Activated CD4-positive, alpha-beta T cell treated with anti-CD3 and anti-CD28 coated beads, Interleukin-2, amount 50 U/mL, for 24 hours (primary cell): ENCODE results near the gene PCYT2.
"Not testable (repeated sequence)": the region's sequence is repeated elsewhere in the genome, so short reads cannot be mapped to it uniquely, and the experiment has no call there.

Experiments used
- DNase-seq, 2 donors: peaks; one replicate each; pipeline ENCODE4 v3.0.0-alpha.2; 2020; ENCODE audit warnings: low read depth in 1 of 2, low spot score in 1 of 2

The PCYT2 gene

GRCh38 chr17:81911277-81911961 lies at the start of gene PCYT2:
TSS of gene PCYT2 (minus strand) at chr17:81911399. CDS start at chr17:81911355, 44 bp downstream.
- peak; percentile 83 to 92 for DNase-seq

GRCh38 chr17:81960130-81960958 lies 49.1 kb upstream of the PCYT2 start:
- DNase-seq = no peak

DNA sequence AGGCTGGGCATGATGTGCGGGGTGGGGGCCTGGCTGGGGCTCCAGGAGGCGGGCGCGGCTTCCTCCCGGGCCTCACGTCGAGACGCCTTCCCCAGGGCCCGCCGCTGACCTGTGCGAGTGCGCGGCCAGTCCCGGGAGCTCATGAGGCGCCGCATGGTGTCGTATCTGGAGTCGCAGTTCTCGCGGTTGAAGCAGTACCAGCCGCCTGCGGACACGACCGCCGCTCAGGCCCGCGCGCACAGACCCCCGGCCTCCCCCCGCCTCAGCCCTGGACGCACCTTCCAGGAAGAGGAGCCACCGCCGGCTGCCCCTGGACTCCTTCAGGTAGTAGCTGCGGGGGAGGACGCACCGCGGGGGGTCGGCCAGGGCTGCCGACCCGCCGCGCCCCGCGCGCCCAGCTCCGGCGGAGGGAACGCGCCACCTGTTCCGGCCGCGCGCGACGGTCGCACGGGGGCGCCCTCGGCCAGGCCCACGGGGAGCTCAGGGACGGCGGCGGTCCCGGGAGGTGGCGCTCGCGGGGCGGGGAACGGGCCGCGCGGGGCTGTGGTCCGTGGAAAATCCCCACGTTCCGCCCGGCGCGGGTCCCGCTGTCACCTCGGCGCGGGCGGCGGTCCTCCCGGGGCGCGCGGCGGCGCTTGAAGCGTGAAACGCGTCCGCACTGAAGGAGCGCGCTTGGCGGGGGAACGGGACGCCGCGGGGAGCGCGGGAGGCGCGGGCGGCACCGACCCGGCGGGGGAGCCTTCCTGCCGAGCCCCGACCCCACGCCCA lies 48.3 kb upstream of the PCYT2 start:
- DNase-seq = peak; percentile 57 to 68

DNA sequence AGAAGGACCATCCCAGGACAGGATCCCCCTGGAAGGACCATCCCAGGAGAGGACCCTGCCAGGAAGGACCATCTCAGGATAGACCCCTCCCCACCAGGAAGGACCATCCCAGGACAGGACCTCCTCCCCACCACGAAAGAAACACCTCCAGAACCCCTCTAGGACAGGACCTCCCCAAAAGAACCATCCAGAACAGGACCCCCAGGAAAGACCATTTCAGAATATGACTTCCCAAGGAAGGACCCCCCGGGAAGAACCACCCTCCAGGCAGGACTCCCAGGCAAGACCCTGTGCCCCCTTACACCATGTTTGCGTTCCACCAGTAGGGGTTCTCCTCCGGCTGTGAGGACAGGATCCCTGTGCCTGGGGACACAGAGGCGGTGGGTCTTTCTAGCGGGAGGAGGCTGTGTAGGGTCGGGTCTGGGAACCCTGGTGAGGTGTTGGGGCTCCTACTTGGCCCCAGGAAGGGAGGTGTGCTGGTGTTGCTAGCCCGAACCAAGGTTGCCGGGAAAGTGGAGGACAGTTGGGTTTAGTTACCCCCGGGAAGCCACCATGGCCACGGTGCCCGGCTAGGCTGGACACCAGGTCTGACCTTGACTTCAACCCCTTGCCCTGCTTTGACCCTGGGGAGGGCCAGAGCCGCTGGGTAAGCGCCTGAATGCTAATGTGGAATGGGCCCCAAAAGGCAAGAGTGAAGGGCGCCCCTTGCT lies 47.6 kb upstream of the PCYT2 start:
- no peak for DNase-seq

GRCh38 chr17:81957691-81958432 lies 46.7 kb upstream of the PCYT2 start:
- DNase-seq = no peak

- no peak for DNase-seq
Measured at GRCh38 chr17:81956607-81957589, 45.7 kb upstream of the PCYT2 start.

- no peak for DNase-seq
Measured at GRCh38 chr17:81955756-81956544, 44.8 kb upstream of the PCYT2 start.

- DNase-seq = no peak
Measured at GRCh38 chr17:81955058-81955681, 44.0 kb upstream of the PCYT2 start.

- DNase-seq = no peak
Measured at GRCh38 chr17:81954131-81955057, 43.2 kb upstream of the PCYT2 start.

DNA sequence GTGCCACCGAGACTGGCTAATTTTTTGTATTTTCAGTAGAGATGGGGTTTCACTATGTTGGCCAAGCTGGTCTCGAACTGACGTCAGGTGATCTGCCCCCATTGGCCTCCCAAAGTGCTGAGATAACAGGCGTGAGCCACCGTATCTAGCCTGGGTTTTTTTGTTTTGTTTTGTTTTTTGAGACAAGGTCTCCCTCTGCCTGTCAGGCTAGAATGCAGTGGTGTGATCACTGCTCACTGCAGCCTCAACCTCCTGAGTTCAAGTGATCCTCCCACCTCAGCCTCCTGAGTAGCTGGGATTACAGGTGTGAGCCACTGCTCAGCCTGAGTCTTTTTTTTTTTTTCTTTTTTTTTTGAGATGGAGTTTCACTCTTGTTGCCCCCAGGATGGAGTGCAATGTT lies 42.2 kb upstream of the PCYT2 start:
- DNase-seq = not testable (repeated sequence)

GRCh38 chr17:81952792-81953228 lies 41.6 kb upstream of the PCYT2 start:
- DNase-seq = no peak

GRCh38 chr17:81951785-81952684 lies 40.8 kb upstream of the PCYT2 start:
- no peak for DNase-seq

GRCh38 chr17:81950501-81950900 lies 39.3 kb upstream of the PCYT2 start:
- no peak for DNase-seq

DNA sequence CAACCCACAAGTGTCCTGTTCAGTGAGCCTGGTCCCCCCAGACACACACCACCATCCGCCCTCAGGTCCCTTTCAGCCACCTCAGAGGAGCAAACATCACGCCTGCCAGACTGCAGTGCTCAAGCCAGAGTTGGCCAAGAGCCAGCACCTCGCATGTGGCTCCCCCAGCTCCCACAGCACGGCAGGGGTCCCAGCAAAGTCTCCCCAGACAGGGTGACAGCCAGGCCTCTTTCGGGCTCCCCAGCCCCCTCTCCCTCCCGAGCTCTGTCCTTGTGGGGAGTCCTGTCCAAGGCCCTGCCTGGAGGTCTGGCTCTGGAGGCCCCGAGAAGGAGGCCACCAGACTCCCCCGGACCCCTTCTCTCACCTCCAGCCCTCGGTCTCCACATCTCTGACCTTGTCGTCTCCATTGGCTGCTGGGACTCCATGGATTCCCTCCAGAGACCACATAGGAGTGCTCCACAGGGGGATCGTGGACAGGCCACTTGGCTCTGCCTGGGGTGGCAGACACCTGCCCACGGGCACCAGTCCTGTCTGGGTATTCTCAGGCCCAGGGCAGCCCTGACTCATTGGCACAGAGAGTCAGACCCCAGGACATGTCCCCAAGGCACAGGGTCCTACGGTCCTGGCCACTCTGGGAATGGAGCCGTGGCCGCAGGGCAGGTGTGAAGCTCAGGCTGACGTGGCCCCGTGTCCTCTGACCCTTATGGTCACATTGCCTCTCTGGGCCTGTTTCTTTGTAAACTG lies 37.6 kb upstream of the PCYT2 start:
- DNase-seq = no peak

DNA sequence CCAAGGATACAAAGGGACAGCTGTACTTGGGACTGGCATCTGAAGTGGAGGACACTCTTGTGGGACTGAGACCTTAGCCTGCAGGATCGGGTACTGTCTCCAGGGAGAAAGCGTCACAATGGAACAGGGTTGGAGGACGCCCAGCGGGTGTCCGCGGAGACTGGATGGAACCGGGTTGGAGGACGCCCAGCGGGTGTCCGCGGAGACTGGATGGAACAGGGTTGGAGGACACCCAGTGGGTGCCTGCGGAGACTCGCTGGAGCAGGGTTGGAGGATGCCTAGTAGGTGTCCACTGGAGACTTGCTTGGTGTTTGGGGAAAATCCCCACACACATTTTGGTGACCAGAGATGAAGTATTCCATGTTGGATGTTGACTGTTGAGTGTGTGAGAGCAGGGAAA lies 36.0 kb upstream of the PCYT2 start, which contains the start of gene MYADML2:
Gene MYADML2, minus strand, starts transcription at position 45 of the 400 bp plus-strand sequence. CDS start 5,492 bp downstream, outside the sequence.
- no peak for DNase-seq
